Heart left ventricle (tissue), 13 donors: ENCODE measurements around the gene JAK2.

Source experiments
- CTCF ChIP-seq, 12 donors: fragments of 200-600 bp; sonication (generic) in 4 of 12; IDR thresholded peaks; one replicate each; pipeline versions ENCODE4 v1.5.0 to v1.8.0; 2018 to 2022; ENCODE audit warnings: antibody characterized with exemption in 12 of 12, mild to moderate bottlenecking in 5 of 12
- POLR2A ChIP-seq, 2 donors: fragments of 450-650 bp; IDR thresholded peaks; one replicate each; pipeline ENCODE4 v1.6.1; 2017; ENCODE audit warnings: antibody characterized with exemption in 2 of 2, mild to moderate bottlenecking in 2 of 2, moderate library complexity in 2 of 2
- donor health status: ischemic (EF 13 %, LVEDD 7.1; RV severe dilation, severe dysfunction).
- donor health status: DM: no; HTN: yes; CAD: no.
- donor health status: DM: no; HTN: no; CAD: no.
- donor health status: ischemic (EF 25% LVEDD 6.9; RV normal size, moderate dysfunction).
- donor health status: ischemic (EF 25% LVEDD 5.7; RV mildly dilated, moderate dysfunction).
- donor health status: ischemic (EF 35%, LVEDD 5.7; RV mildly dilated, moderate dysfunction).
- donor health status: nonischemic (EF 11% LVEDD 7.7; RV severe dilation, severe dysfunction).
- donor health status: DM: yes; HTN: yes; CAD: no.
- donor health status: PGD.
- donor health status: ischemic (EF 29% LVEDD 5.4; RV normal size, mild dysfunction).
- donor health status: nonischemic (EF 23%, LVEDD 6.1; RV moderate dilation, normal function).

GRCh38 chr9:4980086-4980727, 4.9 kb upstream of the JAK2 start:
- TF ChIP-seq CTCF (IDR thresholded peaks at IDR 0.05): no peak
- no peak for TF ChIP-seq POLR2A (IDR thresholded peaks at IDR 0.05)
